ENCODE measurements around the gene PARD3B. TPM values are rescaled to one million over a fixed set of nuclear protein-coding genes. Genes with fewer than 3 reads are reported as not detected.

The PARD3B gene
- total and polyA plus RNA-seq, 10 of the 15 experiments (the other 5 are each of a cell fraction or from before 2014, with no cell fraction given): 0.01 to 0.54 (median 0.07) TPM; not detected in 7

DNA sequence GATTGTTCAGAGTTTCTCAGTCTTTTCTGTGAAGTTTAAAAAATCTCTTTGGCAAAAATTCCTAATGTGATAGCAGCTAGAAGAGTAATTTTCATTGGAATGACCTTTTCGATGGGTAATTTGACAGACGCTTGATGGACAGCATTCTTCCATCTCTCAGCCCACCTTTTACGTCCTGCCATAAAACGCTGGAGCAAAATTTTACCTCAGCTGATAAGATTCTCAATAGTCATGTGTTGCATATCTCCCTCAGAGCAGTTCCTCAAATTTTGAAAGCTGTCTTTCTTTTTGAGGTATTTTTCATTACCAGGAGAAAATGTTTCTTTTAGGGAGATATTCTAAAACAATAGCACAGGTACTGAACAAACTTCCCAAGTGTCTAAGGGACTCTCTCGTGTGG lies 441.4 kb downstream of the PARD3B start (continued):
- no peak for TF ChIP-seq MYB (IDR thresholded peaks at IDR 0.05; ENCODE audit: borderline replicate concordance, low read depth, low read length)
- TF ChIP-seq GABPA (IDR thresholded peaks at IDR 0.05; ENCODE audit: low read depth): no peak
- TF ChIP-seq POLR2AphosphoS5 (IDR thresholded peaks at IDR 0.05; ENCODE audit: low read length): no peak

DNA sequence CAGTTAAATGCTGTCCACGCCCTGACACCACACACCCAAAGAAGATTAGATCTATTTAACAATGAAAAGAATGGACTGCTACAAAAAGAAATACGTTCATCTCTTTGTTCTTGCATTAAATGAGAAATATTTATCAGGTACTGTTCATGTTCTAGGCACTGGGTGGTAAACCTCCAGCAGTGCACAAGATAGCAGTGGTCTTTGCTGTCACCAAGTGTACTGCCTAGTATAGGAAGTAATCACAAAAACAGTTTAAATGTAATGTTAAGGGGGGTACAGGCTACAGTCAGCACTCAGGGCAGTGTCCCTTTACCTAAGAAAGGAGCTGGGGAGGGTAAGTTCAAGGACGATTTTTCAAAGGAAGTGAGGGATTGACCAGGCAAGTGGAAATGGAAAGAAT lies 443.6 kb downstream of the PARD3B start:
- Histone ChIP-seq H3K79me2 (ENCODE audit: control insufficient read depth, insufficient read depth, low read length) (no peaks in the 10 kb centered on the region), H3K9me3 (replicated peaks; ENCODE audit: control insufficient read depth, insufficient read depth, low read length) (no peaks in the 10 kb centered on the region), H2AFZ (ENCODE audit: control insufficient read depth, low read depth, low read length) (no peak overlapping the region), H3K4me2 (ENCODE audit: control insufficient read depth, insufficient read depth) (no peak overlapping the region), H3K27me3 (replicated peaks in 1 of 2; ENCODE audit: control insufficient read depth in 2 of 2, insufficient read depth in 2 of 2, low read length in 1 of 2) (no peaks in the 10 kb centered on the region), H3K4me1 (ENCODE audit: control insufficient read depth, insufficient read depth, low read length) (no peaks in the 10 kb centered on the region), H3K4me3 (no peak overlapping the region), H3K27ac (ENCODE audit: control insufficient read depth, insufficient read depth) (no peak overlapping the region), H4K20me1 (ENCODE audit: control insufficient read depth, insufficient read depth) (no peaks in the 10 kb centered on the region), H3K36me3 (ENCODE audit: control insufficient read depth in 2 of 2, insufficient read depth in 2 of 2, low read length in 1 of 2) (no peaks in the 10 kb centered on the region), H3K9ac (ENCODE audit: control insufficient read depth, insufficient read depth, low read length) (no peak overlapping the region)
- FAIRE-seq (no peak), ATAC-seq (no peak), DNase-seq (ENCODE audit: low read depth, low spot score) (no peak)
- in situ Hi-C loops (cut with MboI): no loop called here
- TF ChIP-seq NFYA (IDR thresholded peaks at IDR 0.05; ENCODE audit: borderline replicate concordance, low read depth, low read length) (no peak), SMC3 (IDR thresholded peaks at IDR 0.05; ENCODE audit: borderline replicate concordance, low read length) (no peak), SIX5 (IDR thresholded peaks at IDR 0.05; ENCODE audit: low read depth, low read length, severe bottlenecking) (no peak)
- SMC1A ChIA-PET (ENCODE audit: uncharacterized antibody, unreplicated experiment): no interaction called here
- POLR2A ChIA-PET: no interaction called here
- WGBS (ENCODE audit: insufficient coverage, insufficient replicate concordance, low lambda C conversion rate, missing lambda C conversion rate): 0% methylated on average over 3 of the region's 3 CpGs
- RAD21 ChIA-PET (ENCODE audit: unreplicated experiment): no interaction called here
- CTCF ChIA-PET: no interaction called here
- intact Hi-C loops (cut with micrococcal nuclease; ENCODE audit: unreplicated experiment): no loop called here
- no TSS peak for BruUV-seq (replicated peaks)

DNA sequence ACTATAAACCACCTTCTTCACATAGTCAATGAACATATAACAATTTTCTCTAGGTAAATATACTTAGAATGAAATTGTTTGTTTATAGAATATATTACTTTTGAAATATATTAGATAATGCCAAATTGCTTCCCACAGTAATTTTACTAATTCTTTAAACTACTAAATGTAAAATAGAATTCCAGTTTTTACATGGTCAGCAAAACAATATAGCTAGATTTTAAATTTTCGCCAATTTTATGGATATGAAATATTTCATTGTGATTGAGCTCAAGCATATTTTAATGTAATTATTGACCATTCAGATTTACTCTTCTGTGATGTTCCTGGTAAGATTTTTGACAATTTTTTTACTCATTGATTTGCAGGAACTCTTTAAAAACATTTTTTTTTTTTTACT lies 444.6 kb downstream of the PARD3B start:
- Histone ChIP-seq H3K9ac (ENCODE audit: control insufficient read depth, insufficient read depth, low read length) (no peak overlapping the region), H3K9me3 (replicated peaks; ENCODE audit: control insufficient read depth, insufficient read depth, low read length) (no peaks in the 10 kb centered on the region), H2AFZ (ENCODE audit: control insufficient read depth, low read depth, low read length) (no peak overlapping the region), H3K27ac (ENCODE audit: control insufficient read depth, insufficient read depth) (no peak overlapping the region), H3K79me2 (ENCODE audit: control insufficient read depth, insufficient read depth, low read length) (no peaks in the 10 kb centered on the region), H3K36me3 (ENCODE audit: control insufficient read depth in 2 of 2, insufficient read depth in 2 of 2, low read length in 1 of 2) (no peaks in the 10 kb centered on the region), H4K20me1 (ENCODE audit: control insufficient read depth, insufficient read depth) (no peaks in the 10 kb centered on the region), H3K4me3 (no peak overlapping the region), H3K4me2 (ENCODE audit: control insufficient read depth, insufficient read depth) (no peak overlapping the region), H3K27me3 (replicated peaks in 1 of 2; ENCODE audit: control insufficient read depth in 2 of 2, insufficient read depth in 2 of 2, low read length in 1 of 2) (no peaks in the 10 kb centered on the region), H3K4me1 (ENCODE audit: control insufficient read depth, insufficient read depth, low read length) (no peaks in the 10 kb centered on the region)
- CTCF ChIA-PET: no interaction called here
- no TSS peak for BruUV-seq (replicated peaks)
- TF ChIP-seq, protein P1, sequence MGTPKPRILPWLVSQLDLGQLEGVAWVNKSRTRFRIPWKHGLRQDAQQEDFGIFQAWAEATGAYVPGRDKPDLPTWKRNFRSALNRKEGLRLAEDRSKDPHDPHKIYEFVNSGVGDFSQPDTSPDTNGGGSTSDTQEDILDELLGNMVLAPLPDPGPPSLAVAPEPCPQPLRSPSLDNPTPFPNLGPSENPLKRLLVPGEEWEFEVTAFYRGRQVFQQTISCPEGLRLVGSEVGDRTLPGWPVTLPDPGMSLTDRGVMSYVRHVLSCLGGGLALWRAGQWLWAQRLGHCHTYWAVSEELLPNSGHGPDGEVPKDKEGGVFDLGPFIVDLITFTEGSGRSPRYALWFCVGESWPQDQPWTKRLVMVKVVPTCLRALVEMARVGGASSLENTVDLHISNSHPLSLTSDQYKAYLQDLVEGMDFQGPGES (IDR thresholded peaks at IDR 0.05): no peak
- DNase-seq (ENCODE audit: low read depth, low spot score) (no peak), ATAC-seq (no peak), FAIRE-seq (no peak)
- RAD21 ChIA-PET (ENCODE audit: unreplicated experiment): no interaction called here
- 20% methylated on average over 1 of the region's 1 CpG for WGBS (ENCODE audit: insufficient coverage, insufficient replicate concordance, low lambda C conversion rate, missing lambda C conversion rate)
- intact Hi-C loops (cut with micrococcal nuclease; ENCODE audit: unreplicated experiment) (no loop called here), in situ Hi-C loops (cut with MboI) (no loop called here)
- POLR2A ChIA-PET: no interaction called here
- SMC1A ChIA-PET (ENCODE audit: uncharacterized antibody, unreplicated experiment): no interaction called here
